ENCODE data around the gene WDR72.

GRCh38 chr15:53534105-53534839 is 225.2 kb downstream of the WDR72 start:
- no peak for TF ChIP-seq RNF2 (IDR thresholded peaks at IDR 0.05; ENCODE audit: borderline replicate concordance, low read depth, low read length, missing control alignments, poor library complexity, severe bottlenecking)
- no peak for TF ChIP-seq TCF12 (IDR thresholded peaks at IDR 0.05; ENCODE audit: low read depth, low read length)
- no peak for TF ChIP-seq SP1 (IDR thresholded peaks at IDR 0.05; ENCODE audit: low read depth, low read length)
- TF ChIP-seq USF2 (IDR thresholded peaks at IDR 0.05; ENCODE audit: low read length): no peak
- TF ChIP-seq CTCF (IDR thresholded peaks at IDR 0.05; ENCODE audit: control extremely low read depth in 1 of 3, insufficient read depth in 1 of 3, low read depth in 1 of 3, low read length in 3 of 3): no peak
- TF ChIP-seq POLR2A (IDR thresholded peaks at IDR 0.05; ENCODE audit: control extremely low read depth in 1 of 2, low read depth in 2 of 2, low read length in 2 of 2): no peak
- TF ChIP-seq MAFK (IDR thresholded peaks at IDR 0.05; ENCODE audit: low read depth, low read length): no peak
- TF ChIP-seq RFX5 (IDR thresholded peaks at IDR 0.05; ENCODE audit: borderline replicate concordance, low read depth, low read length): no peak
